Lower leg skin (tissue), 4 donors: ENCODE measurements around the gene NOX5. TPM values are rescaled to one million over a fixed set of nuclear protein-coding genes. Genes with fewer than 3 reads are reported as not detected.

Experiments used
- DNase-seq, 2 donors: peaks; one replicate each; pipeline ENCODE4 v3.0.0-alpha.2; 2019; ENCODE audit warnings: low spot score in 2 of 2
- H3K4me3 ChIP-seq: fragments of 200-600 bp; sonication (generic); 2 replicates; pipeline ENCODE4 v1.5.1; 2017; ENCODE audit warnings: mild to moderate bottlenecking, low read depth; ENCODE audit not compliant: poor library complexity, severe bottlenecking
- POLR2A ChIP-seq, 2 donors: fragments of 450-650 bp; IDR thresholded peaks; one replicate each; pipeline ENCODE4 v1.6.1; 2016 to 2017; ENCODE audit warnings: antibody characterized with exemption in 2 of 2, mild to moderate bottlenecking in 1 of 2, moderate library complexity in 1 of 2
- WGBS, 2 donors: methylation state at CpG; one replicate each; pipeline ENCODE4 v1.1.5; 2018; 5-methylcytosine and 5-hydroxymethylcytosine counted together
- intact Hi-C: fragments of 100-400 bp; cut with DNase I; formaldehyde crosslinking; loops from one replicate; pipeline ENCODE4 v1.15.0; 2023; ENCODE audit warnings: low total_unique reads
- total RNA-seq, 4 donors: library from RNA; depleted of rRNA; stranded (reverse); fragments of >200 nt; gene quantifications; one replicate each; pipeline ENCODE4 v1.1.0, GENCODE V29; 2016
- TF ChIP-seq, protein P1 (sequence below), 3 donors: fragments of 450-650 bp; IDR thresholded peaks; one replicate each; pipeline ENCODE4 v1.5.1; 2016; ENCODE audit warnings: antibody characterized with exemption in 3 of 3, mild to moderate bottlenecking in 3 of 3, moderate library complexity in 2 of 3

Gene NOX5
- total RNA-seq, 4 donors from 2014 or later: 0.04 to 0.29 (median 0.12) TPM

DNA sequence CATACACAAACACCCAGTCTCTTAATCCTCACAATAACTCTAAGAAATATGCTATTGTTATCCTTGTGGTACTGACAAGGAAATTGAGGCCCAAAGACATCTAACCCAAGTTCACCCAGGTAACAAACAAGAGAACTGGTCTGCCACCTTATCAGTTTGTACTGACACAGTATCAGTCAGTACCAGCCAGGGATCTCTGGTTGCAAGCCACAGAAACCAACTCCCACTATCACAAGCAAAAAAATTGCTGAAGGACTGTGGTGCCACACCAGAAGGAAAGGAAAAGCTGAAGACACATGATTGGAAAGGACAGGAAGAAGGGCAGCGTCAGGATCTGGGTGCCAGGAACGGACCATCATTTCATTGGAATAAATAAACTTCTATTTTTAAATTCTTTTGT is 82.1 kb downstream of the NOX5 start:
- 74 to 83% methylated on average over 2 of the region's 2 CpGs for WGBS, 2 donors

DNA sequence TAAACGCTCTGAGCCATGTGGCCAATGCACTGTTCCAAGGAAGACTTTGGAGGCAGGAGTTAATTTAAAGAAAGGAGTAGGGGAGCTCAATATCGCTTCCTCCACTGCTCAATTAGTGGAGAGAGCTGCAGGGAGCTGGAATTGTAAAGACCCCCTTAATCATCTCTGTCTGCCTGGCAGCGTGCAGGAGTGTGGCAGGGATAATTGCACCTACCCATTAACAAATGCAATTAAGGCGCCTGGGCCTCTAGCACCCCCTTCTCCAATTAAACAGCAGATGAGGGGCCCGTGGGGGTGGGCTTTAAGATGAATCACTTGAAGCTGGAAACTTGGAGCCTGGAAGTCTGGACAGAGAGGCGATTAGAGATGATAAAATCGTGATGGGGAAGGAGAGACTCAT is 84.3 kb downstream of the NOX5 start:
- no peak for DNase-seq
- WGBS, 2 donors: 83 to 87% methylated on average over 7 of the region's 7 CpGs
- H3K4me3 ChIP-seq: no peak overlapping the region
- intact Hi-C loops: no loop called here
- no peak for TF ChIP-seq POLR2A (IDR thresholded peaks at IDR 0.05)
- TF ChIP-seq, protein P1, sequence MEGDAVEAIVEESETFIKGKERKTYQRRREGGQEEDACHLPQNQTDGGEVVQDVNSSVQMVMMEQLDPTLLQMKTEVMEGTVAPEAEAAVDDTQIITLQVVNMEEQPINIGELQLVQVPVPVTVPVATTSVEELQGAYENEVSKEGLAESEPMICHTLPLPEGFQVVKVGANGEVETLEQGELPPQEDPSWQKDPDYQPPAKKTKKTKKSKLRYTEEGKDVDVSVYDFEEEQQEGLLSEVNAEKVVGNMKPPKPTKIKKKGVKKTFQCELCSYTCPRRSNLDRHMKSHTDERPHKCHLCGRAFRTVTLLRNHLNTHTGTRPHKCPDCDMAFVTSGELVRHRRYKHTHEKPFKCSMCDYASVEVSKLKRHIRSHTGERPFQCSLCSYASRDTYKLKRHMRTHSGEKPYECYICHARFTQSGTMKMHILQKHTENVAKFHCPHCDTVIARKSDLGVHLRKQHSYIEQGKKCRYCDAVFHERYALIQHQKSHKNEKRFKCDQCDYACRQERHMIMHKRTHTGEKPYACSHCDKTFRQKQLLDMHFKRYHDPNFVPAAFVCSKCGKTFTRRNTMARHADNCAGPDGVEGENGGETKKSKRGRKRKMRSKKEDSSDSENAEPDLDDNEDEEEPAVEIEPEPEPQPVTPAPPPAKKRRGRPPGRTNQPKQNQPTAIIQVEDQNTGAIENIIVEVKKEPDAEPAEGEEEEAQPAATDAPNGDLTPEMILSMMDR (IDR thresholded peaks at IDR 0.05): no peak

More for the DNA sequence above, 82.1 kb downstream of the NOX5 start:
- intact Hi-C loops: no loop called here
- TF ChIP-seq, protein P1 (IDR thresholded peaks at IDR 0.05): no peak
- TF ChIP-seq POLR2A (IDR thresholded peaks at IDR 0.05): no peak
- H3K4me3 ChIP-seq: no peak overlapping the region
- DNase-seq: no peak

- DNase-seq: no peak
- intact Hi-C loops: loop anchor here (5.0 kb wide), 1 partner anchor 938 kb away; no protein-coding TSS in a partner anchor
- no peak overlapping the region for H3K4me3 ChIP-seq
- 61 to 65% methylated on average over 5 of the region's 5 CpGs for WGBS, 2 donors
- TF ChIP-seq, protein P1 (IDR thresholded peaks at IDR 0.05): no peak
- TF ChIP-seq POLR2A (IDR thresholded peaks at IDR 0.05): no peak
Measured at GRCh38 chr15:69099941-69100340, 85.4 kb downstream of the NOX5 start.

GRCh38 chr15:69100821-69101220 is 86.3 kb downstream of the NOX5 start:
- 42 to 45% methylated on average over 2 of the region's 2 CpGs for WGBS, 2 donors
- intact Hi-C loops: loop anchor here (5.0 kb wide), 1 partner anchor 939 kb away; no protein-coding TSS in a partner anchor
- no peak overlapping the region for H3K4me3 ChIP-seq
- DNase-seq: no peak
- TF ChIP-seq POLR2A (IDR thresholded peaks at IDR 0.05): no peak
- TF ChIP-seq, protein P1 (IDR thresholded peaks at IDR 0.05): no peak

- no peak overlapping the region for H3K4me3 ChIP-seq
- WGBS, 2 donors: 74 to 79% methylated on average over 12 of the region's 12 CpGs
- DNase-seq: no peak
- no peak for TF ChIP-seq POLR2A (IDR thresholded peaks at IDR 0.05)
- TF ChIP-seq, protein P1 (IDR thresholded peaks at IDR 0.05): no peak
- intact Hi-C loops: loop anchor here (5.0 kb wide), 1 partner anchor 942 kb away; no protein-coding TSS in a partner anchor
Measured at GRCh38 chr15:69104050-69104750, 89.7 kb downstream of the NOX5 start.
